ENCODE measurements around the gene BCLAF1.
A peak's percentile ranks its signal among the peaks of the same experiment; 100 is the strongest.

BCLAF1 gene, protein sequence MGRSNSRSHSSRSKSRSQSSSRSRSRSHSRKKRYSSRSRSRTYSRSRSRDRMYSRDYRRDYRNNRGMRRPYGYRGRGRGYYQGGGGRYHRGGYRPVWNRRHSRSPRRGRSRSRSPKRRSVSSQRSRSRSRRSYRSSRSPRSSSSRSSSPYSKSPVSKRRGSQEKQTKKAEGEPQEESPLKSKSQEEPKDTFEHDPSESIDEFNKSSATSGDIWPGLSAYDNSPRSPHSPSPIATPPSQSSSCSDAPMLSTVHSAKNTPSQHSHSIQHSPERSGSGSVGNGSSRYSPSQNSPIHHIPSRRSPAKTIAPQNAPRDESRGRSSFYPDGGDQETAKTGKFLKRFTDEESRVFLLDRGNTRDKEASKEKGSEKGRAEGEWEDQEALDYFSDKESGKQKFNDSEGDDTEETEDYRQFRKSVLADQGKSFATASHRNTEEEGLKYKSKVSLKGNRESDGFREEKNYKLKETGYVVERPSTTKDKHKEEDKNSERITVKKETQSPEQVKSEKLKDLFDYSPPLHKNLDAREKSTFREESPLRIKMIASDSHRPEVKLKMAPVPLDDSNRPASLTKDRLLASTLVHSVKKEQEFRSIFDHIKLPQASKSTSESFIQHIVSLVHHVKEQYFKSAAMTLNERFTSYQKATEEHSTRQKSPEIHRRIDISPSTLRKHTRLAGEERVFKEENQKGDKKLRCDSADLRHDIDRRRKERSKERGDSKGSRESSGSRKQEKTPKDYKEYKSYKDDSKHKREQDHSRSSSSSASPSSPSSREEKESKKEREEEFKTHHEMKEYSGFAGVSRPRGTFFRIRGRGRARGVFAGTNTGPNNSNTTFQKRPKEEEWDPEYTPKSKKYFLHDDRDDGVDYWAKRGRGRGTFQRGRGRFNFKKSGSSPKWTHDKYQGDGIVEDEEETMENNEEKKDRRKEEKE

DNA sequence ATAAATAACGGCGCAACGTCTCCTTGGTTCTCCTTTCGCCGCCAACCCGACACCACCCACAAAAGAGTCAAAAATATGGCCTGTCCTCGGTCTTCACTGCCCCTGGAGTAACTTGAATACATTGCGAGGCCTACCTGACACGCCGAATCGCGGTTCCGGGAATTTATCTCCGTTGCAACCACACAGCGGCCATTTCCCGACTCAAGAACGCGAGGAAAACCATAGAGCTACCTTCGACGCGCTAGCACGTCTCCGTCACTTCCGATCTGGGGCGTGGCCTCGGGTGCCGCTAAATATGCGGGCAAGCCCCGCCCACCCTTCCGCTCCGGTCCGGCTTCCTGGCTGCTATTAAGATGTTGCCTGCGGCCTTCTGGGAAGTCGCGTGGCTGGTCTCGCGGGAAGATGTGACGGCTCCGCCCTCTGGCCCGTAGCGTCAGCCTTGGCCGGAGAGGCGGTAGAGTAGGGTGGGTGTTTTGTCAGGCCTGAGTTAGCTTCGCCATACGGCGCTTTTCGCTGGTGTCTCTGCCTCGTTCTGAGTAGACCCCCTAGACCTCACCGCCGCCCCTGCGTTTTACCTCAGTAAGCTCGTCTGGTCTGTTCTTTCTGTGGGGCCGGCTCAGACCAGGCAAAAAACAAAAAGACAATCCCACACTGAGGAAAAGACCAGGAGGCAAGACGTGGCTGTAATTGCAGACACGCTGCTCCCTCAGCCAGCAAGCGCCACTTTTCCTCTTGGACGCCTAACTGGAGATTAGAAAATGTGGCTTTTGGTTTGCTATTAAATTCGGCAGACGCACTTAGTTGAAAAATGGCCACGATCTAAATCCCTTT lies at the start of gene BCLAF1:
BCLAF1 (minus strand) TSS at position 268 of the 831 bp plus-strand sequence. CDS start 9,980 bp downstream, outside the sequence.
- peaks cover 52% of the 10 kb centered on the region for H3K4me1 ChIP-seq (ENCODE audit: insufficient read depth, low read length, severe bottlenecking)
- H3K4me3 ChIP-seq (ENCODE audit: low read depth, low read length, poor library complexity, severe bottlenecking), result peak within 1 kb of the TSS; percentile 89
- H3K27me3 ChIP-seq (ENCODE audit: insufficient read depth, low read length), result no peaks in the 10 kb centered on the region
- H3K9me3 ChIP-seq (ENCODE audit: low read length), result no peaks in the 10 kb centered on the region
- peaks cover 43% of the 10 kb centered on the region for H3K79me2 ChIP-seq (ENCODE audit: insufficient read depth, low read length)
- peak within 1 kb of the TSS; percentile 37 for H2AFZ ChIP-seq (ENCODE audit: low read length)
- peak within 1 kb of the TSS; percentile 97 for H3K27ac ChIP-seq (ENCODE audit: low read depth, low read length, poor library complexity, severe bottlenecking)
- no peaks in the 10 kb centered on the region for H3K9me2 ChIP-seq (ENCODE audit: low read depth, low read length)
- peak within 1 kb of the TSS; percentile 99 for H3K9ac ChIP-seq (ENCODE audit: low read length)
- H3K36me3 ChIP-seq (ENCODE audit: insufficient read depth, low read length), result peaks cover 33% of the 10 kb centered on the region
- H3K4me2 ChIP-seq (ENCODE audit: low read length), result peak within 1 kb of the TSS; percentile 85
- H4K20me1 ChIP-seq (ENCODE audit: insufficient read depth, low read length), result peaks cover 2% of the 10 kb centered on the region; the same call in 1 of the 2 replicates
- TF ChIP-seq EZH2 (IDR thresholded peaks at IDR 0.05; ENCODE audit: borderline replicate concordance, low read length), result no peak
- TF ChIP-seq, protein P1, sequence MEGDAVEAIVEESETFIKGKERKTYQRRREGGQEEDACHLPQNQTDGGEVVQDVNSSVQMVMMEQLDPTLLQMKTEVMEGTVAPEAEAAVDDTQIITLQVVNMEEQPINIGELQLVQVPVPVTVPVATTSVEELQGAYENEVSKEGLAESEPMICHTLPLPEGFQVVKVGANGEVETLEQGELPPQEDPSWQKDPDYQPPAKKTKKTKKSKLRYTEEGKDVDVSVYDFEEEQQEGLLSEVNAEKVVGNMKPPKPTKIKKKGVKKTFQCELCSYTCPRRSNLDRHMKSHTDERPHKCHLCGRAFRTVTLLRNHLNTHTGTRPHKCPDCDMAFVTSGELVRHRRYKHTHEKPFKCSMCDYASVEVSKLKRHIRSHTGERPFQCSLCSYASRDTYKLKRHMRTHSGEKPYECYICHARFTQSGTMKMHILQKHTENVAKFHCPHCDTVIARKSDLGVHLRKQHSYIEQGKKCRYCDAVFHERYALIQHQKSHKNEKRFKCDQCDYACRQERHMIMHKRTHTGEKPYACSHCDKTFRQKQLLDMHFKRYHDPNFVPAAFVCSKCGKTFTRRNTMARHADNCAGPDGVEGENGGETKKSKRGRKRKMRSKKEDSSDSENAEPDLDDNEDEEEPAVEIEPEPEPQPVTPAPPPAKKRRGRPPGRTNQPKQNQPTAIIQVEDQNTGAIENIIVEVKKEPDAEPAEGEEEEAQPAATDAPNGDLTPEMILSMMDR (IDR thresholded peaks at IDR 0.05; ENCODE audit: low read length), result no peak
- no peaks in the 10 kb centered on the region for H3F3A ChIP-seq (ENCODE audit: insufficient read depth, low read length)

DNA sequence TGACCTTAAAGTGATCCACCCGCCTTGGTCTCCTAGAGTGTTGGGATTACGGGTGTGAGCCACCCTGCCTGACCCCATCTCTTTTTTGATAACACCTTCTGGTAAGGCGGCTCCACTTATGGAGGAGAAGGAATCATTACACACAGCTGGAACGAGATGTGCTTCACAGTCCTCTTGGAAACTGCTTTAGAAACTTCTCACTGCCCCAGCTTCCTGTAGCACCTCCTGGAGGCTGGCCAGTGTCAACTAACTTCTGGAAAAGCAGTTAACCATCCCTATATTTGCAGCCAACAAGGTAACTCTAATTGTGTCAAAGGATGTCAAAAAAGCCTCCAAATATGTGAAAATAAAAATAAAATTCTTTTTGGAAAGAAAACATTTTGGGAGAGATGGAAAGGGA lies 48.8 kb upstream of the BCLAF1 start:
- Histone ChIP-seq H3K9me2 (ENCODE audit: low read depth, low read length) (no peaks in the 10 kb centered on the region), H3K4me1 (ENCODE audit: insufficient read depth, low read length, severe bottlenecking) (no peaks in the 10 kb centered on the region), H3K27me3 (ENCODE audit: insufficient read depth, low read length) (no peaks in the 10 kb centered on the region), H3K79me2 (ENCODE audit: insufficient read depth, low read length) (no peaks in the 10 kb centered on the region), H3K27ac (ENCODE audit: low read depth, low read length, poor library complexity, severe bottlenecking) (no peak overlapping the region), H3K9ac (ENCODE audit: low read length) (no peak overlapping the region), H3K36me3 (ENCODE audit: insufficient read depth, low read length) (no peaks in the 10 kb centered on the region), H3K9me3 (ENCODE audit: low read length) (no peaks in the 10 kb centered on the region), H3K4me2 (ENCODE audit: low read length) (no peak overlapping the region), H2AFZ (ENCODE audit: low read length) (no peak overlapping the region), H4K20me1 (ENCODE audit: insufficient read depth, low read length) (no peaks in the 10 kb centered on the region), H3K4me3 (ENCODE audit: low read depth, low read length, poor library complexity, severe bottlenecking) (no peak overlapping the region), H3F3A (ENCODE audit: insufficient read depth, low read length) (no peaks in the 10 kb centered on the region)
- TF ChIP-seq EZH2 (IDR thresholded peaks at IDR 0.05; ENCODE audit: borderline replicate concordance, low read length), result no peak
- TF ChIP-seq, protein P1 (IDR thresholded peaks at IDR 0.05; ENCODE audit: low read length), result no peak

DNA sequence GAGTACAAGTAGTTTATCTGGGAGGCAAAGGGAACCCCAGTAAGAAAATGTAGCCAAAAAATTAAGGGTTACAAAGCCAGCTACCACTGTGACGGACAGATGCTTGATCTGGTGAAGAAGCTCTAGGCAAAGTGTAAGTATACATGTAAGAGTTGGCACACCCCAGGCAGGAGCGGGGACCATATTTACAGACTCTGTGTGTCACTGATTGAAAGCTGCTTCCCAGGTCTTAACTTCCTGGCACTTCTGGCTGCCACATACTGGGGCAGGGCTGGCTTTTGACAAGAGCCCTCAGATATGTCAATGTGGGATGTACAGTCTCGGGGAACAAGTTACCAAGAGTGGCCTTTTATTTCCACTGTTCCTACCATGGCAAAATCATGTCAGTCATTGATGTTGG lies 48.0 kb upstream of the BCLAF1 start:
- H3K4me2 ChIP-seq (ENCODE audit: low read length), result no peak overlapping the region
- H3K27me3 ChIP-seq (ENCODE audit: insufficient read depth, low read length), result no peaks in the 10 kb centered on the region
- H3F3A ChIP-seq (ENCODE audit: insufficient read depth, low read length), result no peaks in the 10 kb centered on the region
- H3K27ac ChIP-seq (ENCODE audit: low read depth, low read length, poor library complexity, severe bottlenecking), result no peak overlapping the region
- no peak overlapping the region for H3K9ac ChIP-seq (ENCODE audit: low read length)
- H4K20me1 ChIP-seq (ENCODE audit: insufficient read depth, low read length), result no peaks in the 10 kb centered on the region
- no peak overlapping the region for H2AFZ ChIP-seq (ENCODE audit: low read length)
- H3K79me2 ChIP-seq (ENCODE audit: insufficient read depth, low read length), result no peaks in the 10 kb centered on the region
- no peak overlapping the region for H3K4me3 ChIP-seq (ENCODE audit: low read depth, low read length, poor library complexity, severe bottlenecking)
- H3K9me3 ChIP-seq (ENCODE audit: low read length), result no peaks in the 10 kb centered on the region
- no peaks in the 10 kb centered on the region for H3K9me2 ChIP-seq (ENCODE audit: low read depth, low read length)
- no peaks in the 10 kb centered on the region for H3K4me1 ChIP-seq (ENCODE audit: insufficient read depth, low read length, severe bottlenecking)
- TF ChIP-seq, protein P1 (IDR thresholded peaks at IDR 0.05; ENCODE audit: low read length), result no peak
- no peak for TF ChIP-seq EZH2 (IDR thresholded peaks at IDR 0.05; ENCODE audit: borderline replicate concordance, low read length)
- H3K36me3 ChIP-seq (ENCODE audit: insufficient read depth, low read length), result no peaks in the 10 kb centered on the region
